NB4 (cell line): ENCODE results near the gene PDE1A.

Experiments
- CTCF ChIP-seq: IDR thresholded peaks from one replicate; pipeline ENCODE4 v1.5.1; 2012; ENCODE audit warnings: low read depth, low read length
- POLR2A ChIP-seq: IDR thresholded peaks from 2 replicates; pipeline ENCODE4 v1.6.1; 2011; ENCODE audit warnings: mild to moderate bottlenecking; ENCODE audit not compliant: insufficient read length; ENCODE audit errors: extremely low read depth

DNA sequence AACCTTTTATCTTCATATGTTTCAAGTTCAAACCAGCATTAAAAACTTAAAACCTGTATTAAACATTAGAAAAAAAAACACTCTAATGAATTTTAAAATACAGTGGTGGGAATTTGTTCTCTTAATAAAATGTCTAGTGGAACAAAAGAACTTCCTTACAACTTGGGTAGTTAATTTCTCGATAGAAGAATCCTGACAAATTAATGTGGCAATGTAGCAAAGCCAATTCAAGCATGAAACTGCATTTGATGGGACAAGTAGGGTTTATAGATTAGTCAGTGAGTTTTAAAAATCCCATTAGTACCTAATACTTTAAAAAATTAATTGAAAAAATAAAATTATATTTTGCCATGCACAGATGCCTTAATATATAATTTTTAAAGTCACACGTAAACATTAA lies 59.4 kb downstream of the PDE1A start:
- TF ChIP-seq CTCF (no peak), POLR2A (no peak)
